Measurements from ENCODE around the gene WRNIP1.
"Not testable (repeated sequence)": the region's sequence is repeated elsewhere in the genome, so short reads cannot be mapped to it uniquely, and the experiment has no call there.

Gene WRNIP1

GRCh38 chr6:2784930-2785329, 19.7 kb downstream of the WRNIP1 start:
- DNase-seq (ENCODE audit: low read depth in 2 of 2), result no peak

- DNase-seq (ENCODE audit: low read depth in 2 of 2), result no peak
Measured at GRCh38 chr6:2786269-2786668, 21.1 kb downstream of the WRNIP1 start.

- DNase-seq (ENCODE audit: low read depth in 2 of 2), result peak; percentile 13 to 24
Measured at GRCh38 chr6:2790588-2791449, 25.6 kb downstream of the WRNIP1 start.

GRCh38 chr6:2791450-2791974, 26.3 kb downstream of the WRNIP1 start:
- no peak for DNase-seq (ENCODE audit: low read depth in 2 of 2)

- DNase-seq (ENCODE audit: low read depth in 2 of 2), result no peak
Measured at GRCh38 chr6:2792330-2793110, 27.3 kb downstream of the WRNIP1 start.

- DNase-seq (ENCODE audit: low read depth in 2 of 2), result no peak
Measured at GRCh38 chr6:2793534-2794151, 28.4 kb downstream of the WRNIP1 start.

- no peak for DNase-seq (ENCODE audit: low read depth in 2 of 2)
Measured at GRCh38 chr6:2794171-2794730, 29.1 kb downstream of the WRNIP1 start.

GRCh38 chr6:2795162-2795561, 30.0 kb downstream of the WRNIP1 start:
- no peak for DNase-seq (ENCODE audit: low read depth in 2 of 2)

- DNase-seq (ENCODE audit: low read depth in 2 of 2), result no peak
Measured at GRCh38 chr6:2795956-2796355, 30.8 kb downstream of the WRNIP1 start.

- DNase-seq (ENCODE audit: low read depth in 2 of 2), result no peak
Measured at GRCh38 chr6:2796861-2797260, 31.7 kb downstream of the WRNIP1 start.

GRCh38 chr6:2797564-2798031, 32.4 kb downstream of the WRNIP1 start:
- DNase-seq (ENCODE audit: low read depth in 2 of 2), result no peak

GRCh38 chr6:2798586-2799134, 33.5 kb downstream of the WRNIP1 start:
- DNase-seq (ENCODE audit: low read depth in 2 of 2), result no peak

- DNase-seq (ENCODE audit: low read depth in 2 of 2), result no peak
Measured at GRCh38 chr6:2799936-2800527, 34.8 kb downstream of the WRNIP1 start.

GRCh38 chr6:2800552-2801316, 35.5 kb downstream of the WRNIP1 start:
- DNase-seq (ENCODE audit: low read depth in 2 of 2), result no peak

- DNase-seq (ENCODE audit: low read depth in 2 of 2), result not testable (repeated sequence)
Measured at GRCh38 chr6:2801687-2802086, 36.5 kb downstream of the WRNIP1 start.

GRCh38 chr6:2802521-2803060, 37.4 kb downstream of the WRNIP1 start:
- DNase-seq (ENCODE audit: low read depth in 2 of 2), result no peak

GRCh38 chr6:2803731-2804429, 38.7 kb downstream of the WRNIP1 start:
- DNase-seq (ENCODE audit: low read depth in 2 of 2), result no peak

GRCh38 chr6:2804516-2804915, 39.3 kb downstream of the WRNIP1 start:
- DNase-seq (ENCODE audit: low read depth in 2 of 2), result no peak

GRCh38 chr6:2805031-2805430, 39.8 kb downstream of the WRNIP1 start:
- DNase-seq (ENCODE audit: low read depth in 2 of 2), result no peak
